SW 1271 (cell line): ENCODE data around the gene SLC2A11.
"Not testable (repeated sequence)": the region's sequence is repeated elsewhere in the genome, so short reads cannot be mapped to it uniquely, and the experiment has no call there.

Experiments used
- DNase-seq, 2 experiments: peaks; one replicate each; lab custom pipeline; 2025; lab: John Stamatoyannopoulos, UW

Gene SLC2A11

DNA sequence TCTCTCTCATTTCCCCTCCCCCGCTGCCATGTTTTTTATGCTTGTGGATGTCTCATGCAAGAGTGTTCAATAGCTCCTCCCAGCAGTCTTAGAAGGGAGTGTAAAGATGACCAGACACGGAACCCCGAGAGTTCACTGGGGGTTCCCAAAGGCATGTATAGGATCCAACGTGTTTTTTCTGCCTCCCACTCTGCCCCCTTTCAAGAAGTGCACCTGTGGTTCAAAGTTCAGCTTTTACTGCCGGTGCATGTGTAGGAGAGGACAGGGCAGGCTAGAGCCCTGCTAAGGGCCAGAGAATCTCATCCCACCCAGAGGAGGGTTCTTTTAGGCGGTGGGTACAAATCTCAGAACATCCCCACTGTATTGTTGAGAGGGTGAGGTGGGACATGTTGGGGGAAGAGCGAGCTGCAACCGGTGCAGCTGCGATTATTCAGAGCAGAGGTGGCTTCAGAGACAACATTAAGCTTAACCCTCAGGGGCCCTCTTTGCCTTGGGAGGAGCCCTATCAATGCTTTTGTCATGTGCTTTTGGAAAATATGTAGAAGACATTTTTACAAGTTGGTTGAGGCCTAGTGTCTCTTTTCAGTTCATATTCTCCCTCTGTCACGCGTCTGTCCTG lies 51.0 kb downstream of the SLC2A11 start:
- no peak for DNase-seq

DNA sequence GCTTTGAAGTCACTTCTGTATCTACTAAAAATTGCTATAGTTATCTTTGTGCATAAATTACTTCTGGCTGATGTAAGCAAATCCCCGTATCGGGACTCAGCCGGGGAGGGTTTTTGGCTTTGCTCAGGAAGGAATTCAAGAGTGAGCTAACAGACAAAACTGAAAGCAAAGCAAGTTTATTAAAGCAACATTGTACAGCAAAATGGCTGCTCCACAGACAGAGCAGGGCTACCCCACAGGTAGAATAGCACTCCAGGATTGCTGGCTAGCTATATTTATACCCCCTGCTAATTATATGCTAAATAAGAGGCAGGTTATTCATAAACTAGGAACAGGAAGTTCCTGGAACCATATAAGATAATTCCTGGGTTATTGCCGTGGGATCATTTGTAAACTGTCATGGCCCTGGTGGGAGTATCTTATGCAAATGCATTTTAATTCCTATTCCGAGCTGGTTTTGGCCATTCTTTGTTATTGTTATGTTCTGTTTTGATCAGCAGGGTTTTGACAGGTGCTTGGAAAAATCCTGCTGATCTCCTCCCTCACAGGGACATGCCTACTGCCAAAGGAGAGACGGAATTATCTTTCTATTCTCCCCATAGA lies 51.7 kb downstream of the SLC2A11 start:
- no peak for DNase-seq

DNA sequence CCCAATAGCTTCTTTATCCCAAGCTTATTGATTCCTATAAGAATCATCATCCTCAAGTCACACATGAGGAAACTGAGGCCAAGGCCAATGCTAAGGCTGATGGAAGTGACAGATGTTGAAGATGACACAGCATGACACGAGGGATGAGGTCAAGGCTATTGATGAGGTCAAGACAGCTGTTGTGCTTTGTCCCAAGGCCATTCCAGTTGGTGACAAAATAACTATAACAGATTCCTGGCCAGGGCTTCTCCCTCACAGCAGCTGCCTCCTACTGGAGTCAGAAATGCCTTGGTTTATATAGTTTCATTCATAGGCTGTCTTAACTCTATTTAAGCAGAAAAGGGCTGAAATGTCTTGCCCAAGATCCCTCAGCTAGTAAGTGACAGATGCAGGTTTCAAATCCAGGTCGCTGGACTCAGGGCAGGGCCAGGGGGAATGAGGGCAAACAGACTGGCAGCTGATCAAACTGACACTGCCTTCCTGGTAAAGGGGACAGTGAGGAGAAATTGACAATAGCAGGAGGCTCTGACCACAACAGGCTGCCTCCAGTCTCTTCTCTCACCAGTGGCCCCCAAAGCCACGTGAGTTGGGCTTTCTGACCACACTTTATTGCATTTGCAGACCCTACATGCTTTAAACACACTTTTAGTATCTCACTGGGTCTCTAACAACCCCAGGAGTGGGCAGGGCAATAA lies 53.0 kb downstream of the SLC2A11 start:
- no peak for DNase-seq

DNA sequence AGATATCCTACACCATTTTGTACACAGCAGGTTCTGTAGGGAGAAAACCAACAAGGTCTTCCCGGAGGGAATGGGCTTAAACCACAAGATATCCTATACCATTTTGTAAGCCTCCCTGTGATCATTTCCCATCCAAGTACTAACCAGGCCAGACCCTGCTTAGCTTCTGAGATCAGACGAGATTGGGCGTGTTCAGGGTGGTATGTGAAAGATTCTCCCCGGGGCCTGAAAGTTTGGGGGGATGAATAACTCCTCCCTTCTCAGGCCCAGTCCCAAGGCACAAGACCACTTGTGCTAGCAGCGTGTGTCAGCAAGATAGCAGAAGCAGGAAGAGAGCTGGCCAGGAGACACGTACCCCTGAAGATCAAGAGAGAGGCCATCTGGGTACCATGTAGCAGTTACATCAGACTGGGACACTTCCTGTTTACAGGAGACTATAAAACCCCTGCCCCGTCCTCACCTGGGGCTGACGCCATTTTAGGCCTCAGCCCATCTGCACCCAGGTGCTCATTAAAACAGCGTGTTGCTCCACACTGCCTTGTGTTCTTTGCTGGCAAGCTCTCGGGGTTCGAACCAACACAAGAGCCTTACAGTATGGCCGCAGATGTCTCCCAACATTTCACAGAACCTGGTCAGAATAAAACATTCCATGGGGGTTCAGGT lies 53.8 kb downstream of the SLC2A11 start:
- DNase-seq: no peak

DNA sequence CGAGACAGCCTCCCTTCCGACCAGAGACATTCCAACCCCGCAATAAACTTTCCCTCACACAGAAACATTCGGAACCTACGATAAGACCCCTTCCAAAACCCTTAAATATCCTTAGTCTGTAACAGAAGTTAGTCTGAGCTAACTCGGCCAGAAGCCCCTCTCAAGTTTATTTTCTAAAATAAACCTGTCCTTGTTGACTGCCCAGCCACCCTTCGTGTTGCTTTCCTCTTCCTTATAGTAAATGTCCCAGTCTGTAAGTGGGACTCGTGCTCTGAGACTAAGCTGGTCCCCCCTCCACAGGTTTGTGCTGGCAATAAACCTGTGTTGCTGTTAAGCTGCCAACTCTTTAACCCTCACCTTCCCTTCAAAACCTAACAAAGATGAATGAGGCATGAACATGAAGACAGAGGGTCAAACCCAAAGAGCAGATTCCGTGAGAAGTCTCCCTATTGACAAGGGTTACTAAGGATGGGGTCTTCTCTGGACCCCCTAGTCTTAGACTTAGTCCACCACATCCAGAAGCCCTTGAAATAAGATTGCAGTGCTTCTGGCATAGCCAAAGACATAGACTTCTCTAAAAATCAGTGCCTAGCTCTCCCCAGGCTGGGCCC lies 54.7 kb downstream of the SLC2A11 start:
- DNase-seq: no peak

DNA sequence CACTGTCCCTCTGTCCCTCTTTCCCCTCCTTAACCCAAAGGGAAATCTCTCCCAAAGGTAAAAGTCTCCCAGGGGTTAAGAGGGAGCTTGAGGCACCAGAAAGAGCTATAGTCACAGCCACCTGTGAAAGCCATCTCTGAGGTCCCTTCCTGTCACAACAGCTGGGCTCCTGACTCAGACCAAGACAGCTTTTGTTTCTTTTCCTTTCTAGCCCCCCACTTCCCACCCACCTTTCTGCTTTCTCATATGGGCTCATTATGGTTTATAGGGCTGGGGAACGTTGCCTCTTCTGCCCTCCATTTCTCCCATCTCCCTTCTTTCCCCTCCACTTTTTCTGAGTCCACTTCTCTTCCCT lies 55.6 kb downstream of the SLC2A11 start:
- no peak for DNase-seq

DNA sequence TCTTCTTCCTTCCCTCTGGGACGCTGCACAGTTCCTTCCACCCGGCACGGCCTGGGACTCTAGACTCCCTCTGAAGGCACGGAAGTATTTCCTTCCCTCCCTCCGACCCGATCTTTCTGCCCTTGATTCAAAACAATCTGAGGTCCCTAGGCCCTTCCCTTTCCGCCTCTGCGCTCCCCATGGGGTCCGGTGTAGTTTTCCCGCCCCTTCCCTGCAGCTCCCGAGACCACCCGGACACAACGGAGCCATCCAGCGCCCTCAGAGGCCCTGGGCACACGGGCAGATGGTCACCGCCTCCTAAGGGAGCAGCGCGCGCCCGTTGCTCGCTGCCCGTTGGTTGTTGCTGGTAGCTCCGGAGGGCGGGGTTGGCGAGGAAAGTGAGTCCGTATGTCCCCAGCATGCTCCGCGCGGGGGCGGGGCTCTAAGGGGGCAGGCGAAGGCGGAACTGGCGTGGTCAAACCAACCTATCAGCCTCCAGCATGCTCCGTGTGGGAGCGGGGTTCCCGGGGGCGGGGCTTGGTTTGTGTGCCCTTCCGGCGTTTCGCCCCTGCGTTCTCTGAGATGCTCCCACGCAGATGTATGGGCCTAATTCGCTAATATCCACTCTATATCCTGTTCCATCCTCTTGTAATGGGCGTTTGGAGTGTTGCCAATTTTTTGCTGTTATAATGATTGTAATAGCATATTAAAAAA lies 56.1 kb downstream of the SLC2A11 start:
- peak; percentile 96 to 97 for DNase-seq

DNA sequence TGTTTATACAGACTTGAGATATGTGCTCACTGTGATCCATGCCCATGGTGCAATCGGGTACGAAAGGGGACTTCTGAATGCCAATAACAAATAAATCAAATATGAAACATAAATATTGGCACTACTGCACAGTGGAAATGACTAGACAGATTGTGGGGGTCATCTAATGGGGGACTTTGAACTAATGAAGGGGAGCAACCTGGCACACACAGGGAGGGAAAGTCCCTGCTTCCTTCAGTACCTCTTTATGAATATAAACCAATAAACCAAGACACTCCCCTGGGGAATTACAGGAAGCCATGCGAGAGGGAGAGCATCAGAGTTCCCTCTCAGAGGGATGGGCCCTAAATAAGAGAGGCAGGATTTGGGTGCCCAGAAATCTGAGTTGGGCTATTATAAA lies 57.6 kb downstream of the SLC2A11 start:
- DNase-seq: no peak

DNA sequence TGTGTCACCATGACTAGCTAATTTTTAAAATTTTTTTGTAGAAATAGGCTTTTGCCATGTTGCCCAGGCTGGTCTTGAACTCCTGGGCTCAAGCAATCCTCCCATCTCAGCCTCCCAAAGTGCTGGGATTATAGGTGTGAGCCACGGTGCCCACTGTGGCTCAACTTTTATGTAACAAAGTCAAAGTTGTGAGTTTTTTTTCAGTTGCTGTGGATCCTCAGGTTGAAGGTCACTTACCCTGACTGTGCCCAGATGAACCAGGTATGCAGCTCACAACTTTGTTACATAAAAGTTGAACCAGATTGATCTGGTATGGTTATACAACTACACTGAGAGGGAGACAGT lies 62.6 kb downstream of the SLC2A11 start:
- DNase-seq: not testable (repeated sequence)

DNA sequence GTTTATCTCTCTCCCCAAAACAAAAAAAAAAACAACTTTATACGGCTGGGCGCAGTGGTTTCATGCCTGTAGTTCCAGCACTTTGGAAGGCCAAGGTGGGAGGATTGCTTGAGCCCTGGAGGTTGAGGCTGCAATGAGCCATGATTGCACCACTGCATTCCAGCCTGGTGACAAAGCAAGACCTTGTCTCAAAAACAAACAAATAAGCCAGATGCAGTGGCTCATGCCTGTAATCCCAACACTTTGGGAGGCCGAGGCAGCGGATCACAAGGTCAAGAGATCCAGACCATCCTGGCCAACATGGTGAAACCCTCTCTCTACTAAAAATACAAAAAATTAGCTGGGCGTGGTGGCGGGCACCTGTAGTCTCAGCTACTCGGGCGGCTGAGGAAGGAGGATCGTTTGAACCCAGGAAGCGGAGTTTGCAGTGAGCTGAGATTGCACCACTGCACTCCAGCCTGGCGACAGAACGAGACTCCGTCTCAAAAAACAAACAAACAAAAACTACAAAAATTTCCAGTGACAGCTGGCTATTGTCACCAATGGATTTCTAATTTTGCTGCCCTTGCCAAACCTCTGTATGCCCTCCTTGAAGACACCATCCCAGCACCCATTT lies 64.0 kb downstream of the SLC2A11 start:
- not testable (repeated sequence) for DNase-seq

DNA sequence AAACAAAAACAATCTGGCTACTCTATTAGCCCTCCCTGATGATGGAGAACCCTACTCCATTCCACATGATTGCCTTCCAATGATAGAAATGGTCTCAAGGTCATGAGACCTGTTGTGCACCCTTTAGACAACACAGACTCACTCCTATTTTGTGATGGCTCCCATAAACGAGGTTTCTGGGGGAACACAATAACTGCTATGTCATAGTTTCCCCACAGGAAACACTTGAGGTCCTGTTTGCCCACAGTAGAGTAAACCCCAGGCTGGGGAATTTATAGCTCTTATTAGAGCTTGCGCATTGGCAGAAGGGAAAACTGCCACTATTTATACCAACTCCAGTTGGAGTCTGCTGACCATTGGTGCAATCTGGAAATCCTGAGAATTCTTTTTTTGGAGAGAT lies 65.2 kb downstream of the SLC2A11 start:
- DNase-seq: no peak

DNA sequence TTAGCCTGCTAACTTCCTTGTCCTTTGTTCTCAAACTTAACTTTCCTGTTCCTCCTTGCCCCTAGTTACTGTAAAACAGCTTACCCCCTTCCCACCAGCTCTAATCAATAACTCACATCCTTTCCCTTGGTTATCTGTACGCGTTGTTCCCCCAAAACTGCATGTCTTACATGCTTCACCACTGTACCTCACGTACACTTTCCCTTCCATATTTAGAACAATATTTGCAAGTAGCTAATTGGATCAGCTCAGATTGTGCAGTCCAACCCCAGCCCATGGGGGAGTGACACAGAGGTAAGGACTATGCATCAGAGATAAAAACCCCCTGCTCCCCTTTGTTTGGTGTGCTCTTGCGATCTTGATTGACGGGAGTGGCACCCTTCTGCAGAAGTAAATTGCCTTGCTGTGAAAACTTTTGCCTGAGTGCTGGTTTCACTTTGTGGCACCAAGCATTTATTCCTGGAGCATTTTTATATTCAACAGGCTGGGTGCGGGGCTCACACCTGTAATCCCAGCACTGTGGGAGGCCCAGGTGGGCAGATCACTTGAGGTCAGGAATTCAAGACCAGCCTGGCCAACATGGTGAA lies 67.4 kb downstream of the SLC2A11 start:
- DNase-seq: no peak

DNA sequence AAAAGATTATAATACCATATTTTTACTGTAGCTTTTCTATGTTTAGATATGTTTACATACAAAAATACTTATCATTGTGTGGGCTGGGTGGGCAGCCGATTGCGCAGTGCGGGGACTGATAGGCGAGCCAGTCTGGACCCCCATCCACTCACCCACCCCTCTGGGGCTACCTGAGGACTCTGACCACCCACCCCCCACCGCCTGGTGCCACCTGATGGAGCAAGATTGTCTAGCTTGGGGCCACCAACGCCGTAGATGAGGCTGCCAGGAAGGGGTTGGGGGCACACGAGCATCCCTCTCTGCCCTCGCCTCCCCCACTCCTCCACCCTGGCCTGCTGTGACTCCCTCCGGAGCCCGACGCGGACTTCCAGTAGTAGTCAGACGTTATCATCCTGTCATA lies 68.9 kb downstream of the SLC2A11 start:
- DNase-seq: no peak
